Brain microvascular endothelial cell (primary cell): ENCODE data around the gene CTNS.

ENCODE experiments used
- DNase-seq: peaks from one replicate; pipeline ENCODE4 v3.0.0-alpha.2; 2020
- H3K27ac ChIP-seq: fragments of 250-450 bp; sonication (Bioruptor Pico); 2 replicates; pipeline ENCODE4 v1.5.1; 2020; ENCODE audit warnings: mild to moderate bottlenecking, moderate library complexity
- H3K27me3 ChIP-seq: fragments of 250-450 bp; sonication (Bioruptor Pico); replicated peaks from 2 replicates; pipeline ENCODE4 v1.5.1; 2020; ENCODE audit warnings: mild to moderate bottlenecking
- H3K36me3 ChIP-seq: fragments of 250-450 bp; sonication (Bioruptor Pico); replicated peaks from 2 replicates; pipeline ENCODE4 v1.5.1; 2020; ENCODE audit warnings: mild to moderate bottlenecking
- H3K4me3 ChIP-seq: 2 replicates; pipeline ENCODE4 v1.5.1; 2011; ENCODE audit warnings: low read depth, mild to moderate bottlenecking, control low read depth, low read length, moderate library complexity
- in situ Hi-C: cut with HindIII; loops from 2 replicates; pipeline ENCODE4 v1.10.0; 2017; ENCODE audit warnings: low sequenced_read_pairs, low pct_ligation_motif_present
- TF ChIP-seq, protein P1 (sequence below): IDR thresholded peaks from 2 replicates; pipeline ENCODE4 v1.5.1; 2011; ENCODE audit warnings: low read depth, mild to moderate bottlenecking, moderate library complexity, low read length, control low read depth, inconsistent platforms; ENCODE audit errors: missing control alignments

CTNS gene

DNA sequence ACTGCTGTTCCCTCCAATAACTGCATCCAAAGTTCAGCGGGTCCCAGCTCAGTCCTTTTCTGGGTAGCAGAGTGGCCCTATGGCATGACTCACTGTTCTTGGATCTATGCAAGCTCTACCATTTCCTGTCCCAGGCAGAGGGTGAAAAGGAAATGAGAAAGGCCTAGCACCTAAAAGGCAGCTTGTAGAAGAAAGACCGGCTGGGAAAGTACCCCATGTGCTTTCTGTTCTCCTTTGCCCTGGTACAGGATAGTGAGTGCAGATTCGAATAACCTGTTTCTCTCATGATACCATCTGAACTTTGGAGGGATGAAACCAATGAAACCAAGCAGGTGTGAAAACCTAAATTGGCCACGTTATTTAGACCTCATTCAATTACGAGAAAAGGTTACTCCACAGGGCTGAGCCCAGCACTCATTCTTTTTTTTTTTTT lies 74.4 kb downstream of the CTNS start:
- no peaks in the 10 kb centered on the region for H3K27me3 ChIP-seq
- TF ChIP-seq, protein P1, sequence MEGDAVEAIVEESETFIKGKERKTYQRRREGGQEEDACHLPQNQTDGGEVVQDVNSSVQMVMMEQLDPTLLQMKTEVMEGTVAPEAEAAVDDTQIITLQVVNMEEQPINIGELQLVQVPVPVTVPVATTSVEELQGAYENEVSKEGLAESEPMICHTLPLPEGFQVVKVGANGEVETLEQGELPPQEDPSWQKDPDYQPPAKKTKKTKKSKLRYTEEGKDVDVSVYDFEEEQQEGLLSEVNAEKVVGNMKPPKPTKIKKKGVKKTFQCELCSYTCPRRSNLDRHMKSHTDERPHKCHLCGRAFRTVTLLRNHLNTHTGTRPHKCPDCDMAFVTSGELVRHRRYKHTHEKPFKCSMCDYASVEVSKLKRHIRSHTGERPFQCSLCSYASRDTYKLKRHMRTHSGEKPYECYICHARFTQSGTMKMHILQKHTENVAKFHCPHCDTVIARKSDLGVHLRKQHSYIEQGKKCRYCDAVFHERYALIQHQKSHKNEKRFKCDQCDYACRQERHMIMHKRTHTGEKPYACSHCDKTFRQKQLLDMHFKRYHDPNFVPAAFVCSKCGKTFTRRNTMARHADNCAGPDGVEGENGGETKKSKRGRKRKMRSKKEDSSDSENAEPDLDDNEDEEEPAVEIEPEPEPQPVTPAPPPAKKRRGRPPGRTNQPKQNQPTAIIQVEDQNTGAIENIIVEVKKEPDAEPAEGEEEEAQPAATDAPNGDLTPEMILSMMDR = no peak
- in situ Hi-C loops = no loop called here
- peaks cover 22% of the 10 kb centered on the region for H3K36me3 ChIP-seq
- H3K4me3 ChIP-seq = no peak overlapping the region
- no peak overlapping the region for H3K27ac ChIP-seq
- DNase-seq = peak; percentile 40
